GOT3 (cell line): Measurements from ENCODE around the gene PCDHA2.
"Not testable (repeated sequence)": the region's sequence is repeated elsewhere in the genome, so short reads cannot be mapped to it uniquely, and the experiment has no call there.

Experiments used
- DNase-seq: peaks from one replicate; lab custom pipeline; 2025; ENCODE audit warnings: mixed read lengths; lab: John Stamatoyannopoulos, UW

Gene PCDHA2

GRCh38 chr5:140794595-140795258, at the start of gene PCDHA2:
PCDHA2 (plus strand) TSS chr5:140794852.
- no peak for DNase-seq

GRCh38 chr5:140753561-140753960, 41.1 kb upstream of the PCDHA2 start:
- DNase-seq, result no peak

GRCh38 chr5:140764177-140764973, 30.3 kb upstream of the PCDHA2 start:
- DNase-seq, result no peak

- DNase-seq, result no peak
Measured at GRCh38 chr5:140767444-140767843, 27.2 kb upstream of the PCDHA2 start.

- no peak for DNase-seq
Measured at GRCh38 chr5:140780512-140780911, 14.1 kb upstream of the PCDHA2 start.

GRCh38 chr5:140785905-140786686, 8.6 kb upstream of the PCDHA2 start, which contains the start of gene PCDHA1:
PCDHA1 (plus strand) TSS chr5:140786140.
- no peak for DNase-seq

- not testable (repeated sequence) for DNase-seq
Measured at GRCh38 chr5:140787422-140787821, 7.2 kb upstream of the PCDHA2 start.

- DNase-seq, result not testable (repeated sequence)
Measured at GRCh38 chr5:140787849-140788504, 6.7 kb upstream of the PCDHA2 start.

- no peak for DNase-seq
Measured at GRCh38 chr5:140791089-140791488, 3.6 kb upstream of the PCDHA2 start.

- DNase-seq, result no peak
Measured at GRCh38 chr5:140795259-140795641, 598 bp downstream of the PCDHA2 start.

GRCh38 chr5:140796072-140796717, 1.5 kb downstream of the PCDHA2 start:
- DNase-seq, result not testable (repeated sequence)

- no peak for DNase-seq
Measured at GRCh38 chr5:140796718-140797095, 2.1 kb downstream of the PCDHA2 start.

- DNase-seq, result no peak
Measured at GRCh38 chr5:140800816-140801493, 6.3 kb downstream of the PCDHA2 start, which contains the start of gene PCDHA3. PCDHA3 (plus strand) TSS chr5:140801057.

- no peak for DNase-seq
Measured at GRCh38 chr5:140801494-140801841, 6.8 kb downstream of the PCDHA2 start.

- not testable (repeated sequence) for DNase-seq
Measured at GRCh38 chr5:140802381-140802780, 7.7 kb downstream of the PCDHA2 start.

- no peak for DNase-seq
Measured at GRCh38 chr5:140802781-140803271, 8.2 kb downstream of the PCDHA2 start.

GRCh38 chr5:140806834-140807775, 12.5 kb downstream of the PCDHA2 start, which contains the start of gene PCDHA4:
PCDHA4 (plus strand) TSS chr5:140807068.
- no peak for DNase-seq

GRCh38 chr5:140808241-140808888, 13.7 kb downstream of the PCDHA2 start:
- DNase-seq, result not testable (repeated sequence)

GRCh38 chr5:140808889-140809291, 14.2 kb downstream of the PCDHA2 start:
- no peak for DNase-seq
